Stimulated activated memory B cell treated with anti-CD40 and anti-IgM and Interleukin-4, amounts not matched to agents 10 μg/mL and 1 μg/mL and 100 μg/mL, for 72 hours (primary cell): ENCODE results near the gene RAP1GDS1.

Experiments
- ATAC-seq: fragments of 150-1000 bp; cut with Tn5 transposase; 2 replicates; pipeline ENCODE4 v1.10.0; 2021
- H3K27ac Mint-ChIP-seq: one replicate; pipeline ENCODE4 v1.8.0; 2022; ENCODE audit warnings: mild to moderate bottlenecking, mixed read lengths
- H3K27me3 Mint-ChIP-seq: one replicate; pipeline ENCODE4 v1.8.0; 2022; ENCODE audit warnings: mixed read lengths
- H3K36me3 Mint-ChIP-seq: one replicate; pipeline ENCODE4 v1.8.0; 2022; ENCODE audit warnings: mixed read lengths
- H3K4me1 Mint-ChIP-seq: one replicate; pipeline ENCODE4 v1.8.0; 2022; ENCODE audit warnings: mixed read lengths
- H3K4me3 Mint-ChIP-seq: one replicate; pipeline ENCODE4 v1.8.0; 2022; ENCODE audit warnings: mild to moderate bottlenecking, moderate library complexity, mixed read lengths
- H3K9me3 Mint-ChIP-seq: one replicate; pipeline ENCODE4 v1.8.0; 2022; ENCODE audit warnings: mixed read lengths

The RAP1GDS1 gene

DNA sequence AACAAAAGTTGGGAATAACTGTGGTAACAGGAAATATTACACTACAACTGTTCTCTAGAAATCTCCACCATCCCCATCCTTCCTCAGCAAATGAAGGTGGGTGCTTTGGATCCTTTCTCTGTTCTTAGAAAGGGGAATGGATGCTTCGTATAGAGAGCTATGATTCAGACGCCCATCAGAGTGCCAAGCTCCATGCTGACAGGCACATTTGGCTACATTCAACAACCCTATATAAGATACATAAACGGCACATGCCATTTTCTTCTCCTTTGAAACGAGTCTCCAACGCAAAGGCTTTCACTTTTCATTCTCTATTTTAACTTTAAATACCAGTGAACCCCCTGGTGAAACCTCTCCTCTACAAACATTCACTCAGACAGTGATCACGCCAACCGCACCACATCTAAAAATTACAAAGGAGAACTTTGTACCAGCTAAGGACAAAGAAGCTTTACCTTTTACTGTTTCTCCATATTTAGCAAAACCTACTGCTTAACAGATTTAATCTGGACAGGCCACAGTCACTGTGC lies 224.7 kb downstream of the RAP1GDS1 start:
- no peak overlapping the region for H3K4me3 Mint-ChIP-seq
- peaks cover 40% of the 10 kb centered on the region for H3K4me1 Mint-ChIP-seq
- ATAC-seq = no peak
- no peaks in the 10 kb centered on the region for H3K27me3 Mint-ChIP-seq
- no peak overlapping the region for H3K27ac Mint-ChIP-seq
- H3K36me3 Mint-ChIP-seq = peaks cover 6% of the 10 kb centered on the region
- no peaks in the 10 kb centered on the region for H3K9me3 Mint-ChIP-seq

DNA sequence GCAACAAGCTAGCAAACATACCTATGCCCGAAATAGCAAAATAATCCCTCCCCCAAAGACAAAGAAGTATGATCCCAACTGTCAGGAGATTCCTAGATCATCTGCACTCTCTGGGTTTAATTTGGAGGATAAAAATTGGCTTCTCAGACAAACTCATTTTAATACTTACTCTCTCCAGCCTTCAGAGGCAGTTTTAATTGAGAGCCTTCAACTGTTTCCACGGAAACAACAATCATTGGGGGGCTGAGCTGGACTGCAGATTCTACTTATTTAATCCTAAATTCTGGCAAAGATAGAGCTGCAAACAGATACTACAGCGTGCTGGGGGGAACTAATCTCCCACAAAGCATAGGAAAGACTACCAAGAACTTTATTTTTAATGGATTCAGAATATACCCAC lies 229.1 kb downstream of the RAP1GDS1 start:
- ATAC-seq = no peak
- Mint-ChIP-seq H3K4me1 (peaks cover 21% of the 10 kb centered on the region), H3K27me3 (no peaks in the 10 kb centered on the region), H3K36me3 (peaks cover 2% of the 10 kb centered on the region), H3K4me3 (no peak overlapping the region), H3K27ac (no peak overlapping the region), H3K9me3 (no peaks in the 10 kb centered on the region)

DNA sequence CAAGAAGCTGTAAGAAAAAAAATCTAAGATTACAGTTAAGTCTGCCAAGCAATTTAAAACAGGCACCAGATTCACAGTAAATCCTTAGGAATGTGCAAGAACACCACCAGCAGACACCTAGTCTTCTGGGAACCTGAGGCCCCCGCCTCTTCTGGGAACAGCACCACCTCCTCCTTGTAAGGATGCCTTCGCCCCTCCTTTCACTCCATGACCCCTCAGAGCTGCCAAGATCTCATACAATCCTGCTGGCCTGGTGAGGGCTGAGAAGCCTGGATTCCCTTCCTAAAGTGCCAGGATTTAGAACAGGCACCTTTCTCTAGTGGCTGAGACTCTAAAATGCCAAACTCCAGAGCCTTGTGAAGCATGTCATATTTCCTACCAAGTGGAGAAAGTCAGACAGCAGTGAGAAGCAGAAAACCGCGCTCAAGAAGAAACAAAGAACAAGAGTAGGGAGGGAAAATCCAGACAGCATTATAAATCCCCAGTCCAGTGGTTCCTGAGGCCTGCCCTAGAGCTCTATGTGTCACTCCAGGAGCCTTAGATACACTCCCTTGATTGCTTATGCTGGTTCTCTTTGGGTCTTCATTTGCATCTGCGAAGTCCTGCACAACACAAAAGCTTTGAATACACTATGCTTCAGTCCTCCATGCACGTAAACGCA lies 230.8 kb downstream of the RAP1GDS1 start:
- H3K36me3 Mint-ChIP-seq = peaks cover 8% of the 10 kb centered on the region
- no peaks in the 10 kb centered on the region for H3K9me3 Mint-ChIP-seq
- H3K27ac Mint-ChIP-seq = peak overlapping the region; percentile 30
- no peak overlapping the region for H3K4me3 Mint-ChIP-seq
- no peak for ATAC-seq
- peaks cover 27% of the 10 kb centered on the region for H3K4me1 Mint-ChIP-seq
- H3K27me3 Mint-ChIP-seq = no peaks in the 10 kb centered on the region

DNA sequence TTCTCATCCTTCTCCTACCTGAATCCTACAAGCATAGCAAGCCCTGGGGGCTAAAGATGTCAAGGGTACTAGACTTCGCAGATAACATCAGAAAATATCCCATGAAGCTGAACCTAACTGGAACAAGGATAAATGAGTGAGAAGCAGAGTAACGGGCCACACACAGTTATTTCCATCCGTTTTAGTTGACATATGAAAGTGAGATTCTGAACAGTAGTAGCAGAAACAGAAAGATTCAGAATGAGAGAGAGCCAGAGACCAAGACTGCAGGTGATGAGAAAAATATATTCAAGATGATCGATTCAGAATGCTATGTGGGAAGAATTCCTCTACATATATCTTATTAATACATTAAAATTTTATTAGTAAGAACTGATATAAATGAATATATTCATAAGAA lies 232.1 kb downstream of the RAP1GDS1 start:
- no peak for ATAC-seq
- H3K36me3 Mint-ChIP-seq = peaks cover 8% of the 10 kb centered on the region
- H3K9me3 Mint-ChIP-seq = no peaks in the 10 kb centered on the region

More for the DNA sequence above, 232.1 kb downstream of the RAP1GDS1 start:
- H3K27ac Mint-ChIP-seq = no peak overlapping the region
- H3K4me1 Mint-ChIP-seq = peaks cover 26% of the 10 kb centered on the region
- H3K27me3 Mint-ChIP-seq = no peaks in the 10 kb centered on the region
- no peak overlapping the region for H3K4me3 Mint-ChIP-seq
